HG03575 (cell line): ENCODE data around the gene LASP1.

ENCODE experiments used
- ATAC-seq: cut with Tn5 transposase; IDR thresholded peaks from one replicate; pipeline ENCODE4 v1.9.1; 2021; ENCODE audit not compliant: unreplicated experiment, insufficient number of reproducible peaks, low FRiP score; ENCODE audit errors: extremely low read depth

Gene LASP1

DNA sequence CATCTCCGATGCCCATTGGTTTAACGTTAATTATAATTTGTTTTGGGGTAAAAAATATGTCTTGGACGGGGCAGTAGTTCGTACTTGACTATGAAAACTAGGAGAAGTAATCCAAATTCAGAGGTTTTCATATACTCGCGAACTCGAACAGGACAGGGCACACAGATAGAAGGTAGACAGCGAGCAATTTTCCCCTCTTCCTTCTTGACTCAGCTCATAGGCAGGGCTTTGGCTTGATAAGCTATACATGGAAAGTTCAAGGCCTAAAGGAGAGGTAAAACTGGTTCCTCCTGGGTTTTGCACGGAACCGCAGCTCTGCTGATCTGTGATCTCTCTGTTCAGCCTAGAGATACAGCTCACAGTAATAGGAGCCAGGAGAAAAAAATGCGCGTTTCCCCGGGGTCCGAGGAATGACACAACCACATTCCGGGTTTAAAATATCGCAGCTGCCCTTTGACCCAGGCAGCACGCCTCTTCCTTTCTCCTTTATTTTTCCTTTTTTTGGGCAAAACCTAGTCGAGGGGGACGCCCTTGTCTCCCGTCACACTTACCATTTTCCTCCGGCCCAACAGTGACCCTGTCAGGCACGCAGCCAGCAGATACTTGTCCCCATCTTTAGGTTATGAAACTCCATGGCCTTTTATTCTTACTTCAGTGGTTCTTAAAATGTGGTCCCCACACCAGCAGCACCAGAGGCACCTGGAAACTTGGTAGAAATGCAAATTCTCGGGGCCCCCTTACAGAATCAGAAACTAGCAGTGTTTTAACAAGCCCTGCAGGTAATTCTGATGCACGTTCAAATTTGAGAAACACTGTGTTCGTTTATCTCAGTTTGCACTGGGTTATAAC is 1.7 kb upstream of the LASP1 start:
- ATAC-seq: no peak

DNA sequence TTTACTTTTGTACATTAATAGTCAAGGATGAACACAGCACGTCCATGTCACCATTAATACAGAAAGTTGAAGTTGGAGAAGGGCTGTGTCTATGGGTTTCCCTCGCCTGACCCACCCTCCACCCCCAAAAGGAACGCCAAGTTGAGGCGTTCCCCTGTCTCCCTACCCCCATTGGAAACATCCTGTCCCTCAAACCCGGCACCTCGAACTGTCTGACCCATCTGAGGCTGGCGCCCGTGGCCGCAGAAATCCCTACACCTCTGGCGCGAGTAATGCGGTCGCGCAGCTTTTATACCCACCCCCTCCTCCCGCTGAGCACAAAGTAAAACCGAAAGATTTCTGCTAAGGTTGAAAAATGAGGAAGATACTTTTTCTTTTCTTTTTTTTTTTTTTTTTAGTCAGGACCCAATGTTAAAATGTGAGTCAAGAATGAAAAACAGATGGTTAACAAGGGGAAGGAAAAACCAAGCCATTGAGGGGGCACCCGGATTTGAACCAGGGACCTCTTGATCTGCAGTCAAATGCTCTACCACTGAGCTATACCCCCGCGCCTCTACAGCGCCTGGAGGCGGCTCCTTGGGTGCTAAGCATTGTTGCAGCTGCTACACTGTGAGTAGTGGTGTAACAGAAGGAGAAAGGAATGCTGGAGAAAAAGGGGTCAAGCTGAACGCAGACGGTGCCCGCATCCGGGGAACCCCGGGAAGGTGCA is 887 bp upstream of the LASP1 start:
- no peak for ATAC-seq

DNA sequence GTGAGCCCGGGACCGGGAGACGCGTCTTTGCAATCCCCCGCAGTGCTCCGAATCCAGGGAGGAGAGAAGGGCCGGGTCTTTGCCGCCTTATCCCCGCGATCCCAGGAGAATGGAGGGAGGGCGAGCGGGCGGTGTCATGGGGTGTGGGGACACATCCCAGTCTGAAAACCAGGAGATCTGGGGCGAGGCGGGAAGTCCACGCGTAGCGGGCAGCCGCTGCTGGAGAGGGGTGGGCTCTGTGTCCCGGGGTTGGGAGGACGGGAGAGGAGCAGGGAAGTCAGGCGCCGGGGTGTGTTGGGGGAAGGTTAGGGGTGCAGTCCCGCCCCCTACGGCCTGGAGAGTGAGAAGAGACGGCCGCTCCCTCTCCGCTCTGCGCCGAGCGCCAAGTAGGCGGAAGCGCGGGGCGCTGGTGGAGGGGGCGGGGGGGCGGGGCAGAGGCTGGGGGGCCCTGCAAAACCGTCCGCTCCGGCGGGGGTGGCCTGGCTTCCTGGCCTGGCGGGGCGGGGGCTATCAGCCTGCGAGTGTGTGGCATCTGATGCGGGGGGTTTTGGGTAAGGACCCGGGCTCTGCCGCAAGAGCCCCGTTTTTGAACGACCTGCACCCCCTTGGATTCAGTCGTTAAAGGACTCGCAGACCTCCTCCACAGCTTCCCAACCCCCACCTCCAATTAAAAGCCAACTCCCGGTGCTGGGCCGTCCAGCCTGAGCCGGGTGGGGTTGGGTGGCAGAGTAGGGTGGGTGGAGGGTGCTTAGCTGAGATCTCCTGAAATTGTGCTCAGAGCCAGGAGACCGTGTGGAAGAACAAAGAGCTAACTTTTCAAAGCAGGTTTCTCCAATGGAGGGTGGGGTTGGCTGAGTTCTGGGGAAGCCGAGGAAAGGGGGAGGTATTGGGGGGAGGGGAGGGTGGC is 654 bp downstream of the LASP1 start:
- ATAC-seq: no peak

DNA sequence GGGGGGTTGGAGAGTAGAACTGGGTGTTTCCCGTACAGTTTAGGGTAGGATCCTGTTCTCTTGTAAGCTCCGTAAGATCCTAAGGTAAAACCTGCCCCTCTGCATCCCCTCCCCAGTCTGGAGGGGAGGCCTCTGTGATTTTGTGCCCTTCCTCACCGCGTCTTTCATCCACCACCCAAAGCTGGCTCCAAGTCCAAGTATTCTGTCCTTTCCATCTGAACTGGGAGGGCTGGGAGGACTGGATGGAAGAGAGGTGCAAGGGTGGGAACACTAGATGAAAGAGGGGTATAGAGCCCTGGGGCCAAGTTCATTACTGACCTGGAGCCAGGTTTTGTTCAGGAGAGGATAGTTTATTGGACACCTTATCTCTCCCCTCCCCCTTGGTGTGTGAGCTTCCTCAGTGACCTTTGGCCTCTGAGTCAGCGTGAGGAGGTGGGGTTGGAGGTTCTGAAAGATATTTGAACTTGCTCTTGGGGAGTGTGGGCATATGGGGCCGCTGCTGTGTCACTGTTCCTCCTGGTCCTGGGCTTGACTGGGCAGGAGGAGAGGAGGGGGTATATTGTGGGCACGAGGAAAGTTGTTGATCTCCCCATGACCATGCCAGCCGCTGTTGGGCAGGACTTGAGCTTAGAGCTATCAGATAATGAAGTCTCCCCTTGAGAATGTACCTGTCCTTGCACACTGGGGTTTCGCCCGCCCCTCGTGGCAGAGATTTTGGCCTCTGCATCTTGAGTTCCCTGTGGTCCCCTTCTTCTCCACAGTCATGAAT is 1.6 kb downstream of the LASP1 start:
- no peak for ATAC-seq

DNA sequence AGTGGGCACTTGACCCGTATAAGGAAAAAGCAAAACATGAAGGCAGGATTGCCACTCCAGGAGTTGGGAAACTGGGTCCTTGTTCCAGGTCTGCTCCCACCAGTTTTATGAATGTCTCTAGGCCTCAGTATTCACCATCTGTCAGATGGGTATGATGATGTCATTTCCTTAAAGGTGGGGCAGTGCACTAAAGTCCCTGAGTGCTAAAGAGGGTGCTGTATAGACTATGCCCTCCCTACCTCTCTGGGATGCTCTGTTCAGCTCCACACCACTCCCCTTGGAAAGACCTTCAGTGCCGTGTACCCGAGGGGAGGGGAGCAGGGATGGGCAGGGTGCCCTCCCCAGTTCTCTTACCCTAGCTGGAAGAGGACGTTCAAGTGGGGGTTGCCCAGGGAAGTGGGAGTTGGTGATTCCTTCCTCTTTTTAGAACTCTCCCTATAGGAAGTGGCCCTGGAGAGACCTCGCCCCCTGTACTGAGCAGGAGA is 2.2 kb downstream of the LASP1 start:
- no peak for ATAC-seq

DNA sequence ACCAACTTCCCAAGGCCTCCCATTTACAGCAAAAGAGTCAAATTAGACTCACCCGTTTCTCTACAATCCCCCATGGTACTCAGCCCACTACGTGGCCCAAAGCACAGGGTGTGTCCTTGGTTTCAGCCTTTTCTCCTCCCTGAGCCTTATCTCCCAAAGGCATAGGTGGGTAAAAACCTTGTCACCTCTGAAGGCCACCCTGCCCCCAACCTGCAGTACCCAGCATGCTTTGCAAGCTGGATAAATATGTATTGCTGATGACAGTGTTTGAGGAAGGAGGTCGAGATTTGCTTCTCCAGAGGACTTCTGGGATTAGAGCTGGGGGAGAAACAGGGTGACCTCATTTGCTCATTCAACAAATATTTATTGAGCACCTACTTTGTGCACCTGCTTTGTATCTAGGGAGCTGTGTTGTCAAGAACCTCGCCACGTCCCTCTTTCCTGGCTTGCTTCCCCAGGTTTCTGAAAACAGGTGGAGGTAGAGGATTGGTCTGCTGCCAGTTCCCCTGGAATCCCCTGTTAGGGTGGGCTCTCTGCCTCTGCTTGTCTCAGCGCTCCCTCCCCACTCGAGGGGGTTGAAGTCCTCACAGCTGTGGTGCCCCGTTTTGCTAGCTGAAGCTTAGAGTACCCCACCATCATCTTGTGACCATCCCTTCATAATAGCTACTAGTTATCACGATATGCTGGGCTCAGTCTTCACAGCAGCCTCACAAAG is 3.0 kb downstream of the LASP1 start:
- ATAC-seq: no peak

DNA sequence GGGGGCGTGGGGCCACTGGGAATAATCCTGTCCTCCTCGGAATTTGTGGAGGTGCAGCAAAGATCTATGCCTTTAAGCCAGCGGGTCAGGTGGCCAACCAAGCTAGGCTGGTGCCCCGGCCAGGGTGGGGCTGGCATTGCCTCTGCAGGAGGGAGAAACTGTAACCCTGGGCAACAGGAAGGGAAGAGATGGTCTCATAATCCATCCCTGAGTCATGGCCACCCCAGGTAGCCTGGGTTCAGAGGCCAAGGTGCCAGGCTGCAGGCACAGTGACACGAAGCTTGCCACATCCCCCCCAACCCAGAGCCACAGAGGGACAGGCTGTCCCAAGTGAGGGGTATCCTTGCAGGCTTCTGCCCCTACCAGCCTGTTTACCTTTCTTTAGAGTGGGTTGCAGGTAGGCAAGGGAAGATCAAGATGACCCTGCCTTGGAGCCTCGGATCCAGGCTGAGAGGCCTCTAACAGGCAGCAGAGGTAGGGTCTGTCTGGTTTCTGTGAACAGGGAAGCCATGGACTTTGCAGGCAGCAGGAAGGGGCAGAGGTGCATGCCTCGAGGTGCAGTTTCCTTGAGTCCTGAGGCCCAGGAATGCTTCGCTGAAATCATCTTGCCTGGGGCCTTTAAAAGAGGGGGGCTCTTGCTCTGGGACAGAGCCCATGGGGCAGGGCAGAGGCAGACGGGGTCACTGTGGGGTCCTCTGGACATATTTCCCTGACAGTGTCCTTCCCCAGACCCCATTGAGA is 4.0 kb downstream of the LASP1 start:
- no peak for ATAC-seq

DNA sequence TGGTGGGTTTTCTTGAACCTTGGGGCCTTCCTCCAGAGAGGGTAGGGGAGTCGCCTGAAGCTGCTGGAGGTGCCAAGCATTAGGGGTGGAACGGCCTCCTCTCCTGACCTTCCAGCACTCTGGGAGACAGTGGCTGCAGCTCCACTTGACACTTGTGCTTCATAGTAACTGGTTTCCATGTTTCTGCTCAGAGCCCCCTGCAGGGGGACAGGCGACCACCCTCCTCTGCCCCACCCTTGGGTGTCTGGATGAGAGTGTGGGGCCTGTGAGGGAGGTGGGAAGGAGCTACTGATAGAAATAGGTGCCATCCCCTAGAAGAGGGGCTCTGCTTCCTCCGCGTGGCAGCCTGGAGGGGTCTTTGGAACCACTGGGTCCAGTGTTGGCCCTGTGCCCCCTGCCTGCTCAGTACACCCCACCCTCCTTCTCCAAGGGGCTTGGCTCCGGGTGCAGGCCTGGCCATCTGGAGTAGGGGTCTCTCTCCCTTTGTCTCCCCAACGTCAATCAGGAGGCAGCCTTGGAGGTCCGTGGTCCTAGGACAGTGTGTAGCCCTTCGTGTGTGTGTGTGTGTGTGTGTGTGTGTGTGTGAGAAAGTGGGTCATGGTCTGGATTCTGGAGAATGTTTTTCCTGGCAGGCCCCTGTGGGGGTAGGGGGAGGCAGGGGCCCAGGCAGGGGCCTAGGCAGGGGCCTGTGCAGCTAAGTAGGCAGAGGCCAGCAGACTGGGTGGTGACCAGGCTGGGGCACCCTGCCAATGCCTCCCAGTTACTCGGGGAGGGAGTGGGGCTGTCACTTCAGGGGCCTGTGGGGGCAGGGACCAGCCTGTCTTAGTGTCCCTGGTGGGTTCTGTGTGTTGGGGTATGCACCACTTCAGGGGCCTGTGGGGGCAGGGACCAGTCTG is 4.9 kb downstream of the LASP1 start:
- no peak for ATAC-seq

DNA sequence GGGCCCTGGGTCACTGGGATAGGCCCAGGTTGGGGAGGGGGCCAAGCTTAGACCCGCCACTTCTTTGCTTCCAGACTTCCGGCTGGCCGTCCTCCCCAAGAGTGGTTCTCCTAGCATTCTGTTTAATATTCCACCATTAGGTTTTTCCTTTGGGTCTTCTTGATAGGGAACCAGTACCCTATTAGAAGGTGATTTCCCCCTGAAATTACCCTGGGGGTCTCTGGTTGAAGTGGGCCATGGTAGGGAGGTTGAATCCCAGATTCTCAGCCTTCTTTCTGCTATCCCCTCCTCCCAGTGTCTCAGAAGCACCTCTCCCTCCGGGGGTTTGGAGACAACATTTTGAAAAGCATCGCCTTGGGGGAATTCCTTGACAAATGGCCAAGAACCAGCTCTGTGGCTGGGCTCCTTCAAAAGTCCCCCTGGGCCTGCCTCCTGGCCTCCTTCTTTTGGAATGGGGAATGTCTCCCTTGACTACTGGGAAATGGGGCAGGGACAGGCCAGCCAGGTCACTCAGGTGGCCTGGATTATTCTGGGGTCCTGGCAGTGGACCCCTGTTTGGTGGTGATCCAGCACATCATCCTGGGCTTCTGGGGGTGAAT is 5.7 kb downstream of the LASP1 start:
- ATAC-seq: no peak

DNA sequence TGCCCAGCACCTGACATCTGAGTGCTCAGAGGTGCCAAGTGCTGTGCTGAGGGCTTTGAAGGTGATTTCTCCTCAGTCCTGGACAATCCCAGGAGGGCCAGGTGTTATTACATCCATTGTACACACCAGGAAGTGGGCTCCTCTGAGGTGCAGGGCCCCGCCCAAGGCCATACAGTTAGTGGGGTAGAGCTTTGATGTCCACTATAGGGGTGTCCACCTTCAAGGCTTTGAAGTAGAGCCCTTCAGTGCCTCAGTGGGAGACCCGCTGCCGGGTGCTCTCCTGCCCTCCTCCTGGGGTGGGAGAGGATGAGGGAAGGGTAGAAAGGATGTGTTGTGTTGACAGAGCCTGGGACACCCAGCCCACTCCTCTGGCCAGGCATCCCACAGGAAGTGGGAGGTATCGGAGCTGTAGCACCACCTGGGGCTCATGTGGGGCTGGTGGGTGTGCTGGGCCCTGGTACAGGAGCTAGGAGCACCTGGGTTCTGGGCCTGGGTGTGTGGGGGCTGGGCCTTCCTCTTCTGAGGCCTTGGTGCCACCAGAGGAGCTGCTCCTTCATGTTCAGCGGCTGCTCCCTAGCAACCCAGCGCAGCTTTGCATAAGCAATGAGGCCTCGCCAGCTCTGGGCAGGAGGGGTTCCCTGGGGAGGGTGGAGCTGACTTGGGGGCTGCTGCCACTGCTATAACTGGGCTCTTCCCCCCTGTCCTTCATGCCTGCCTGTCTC is 7.4 kb downstream of the LASP1 start:
- ATAC-seq: no peak

DNA sequence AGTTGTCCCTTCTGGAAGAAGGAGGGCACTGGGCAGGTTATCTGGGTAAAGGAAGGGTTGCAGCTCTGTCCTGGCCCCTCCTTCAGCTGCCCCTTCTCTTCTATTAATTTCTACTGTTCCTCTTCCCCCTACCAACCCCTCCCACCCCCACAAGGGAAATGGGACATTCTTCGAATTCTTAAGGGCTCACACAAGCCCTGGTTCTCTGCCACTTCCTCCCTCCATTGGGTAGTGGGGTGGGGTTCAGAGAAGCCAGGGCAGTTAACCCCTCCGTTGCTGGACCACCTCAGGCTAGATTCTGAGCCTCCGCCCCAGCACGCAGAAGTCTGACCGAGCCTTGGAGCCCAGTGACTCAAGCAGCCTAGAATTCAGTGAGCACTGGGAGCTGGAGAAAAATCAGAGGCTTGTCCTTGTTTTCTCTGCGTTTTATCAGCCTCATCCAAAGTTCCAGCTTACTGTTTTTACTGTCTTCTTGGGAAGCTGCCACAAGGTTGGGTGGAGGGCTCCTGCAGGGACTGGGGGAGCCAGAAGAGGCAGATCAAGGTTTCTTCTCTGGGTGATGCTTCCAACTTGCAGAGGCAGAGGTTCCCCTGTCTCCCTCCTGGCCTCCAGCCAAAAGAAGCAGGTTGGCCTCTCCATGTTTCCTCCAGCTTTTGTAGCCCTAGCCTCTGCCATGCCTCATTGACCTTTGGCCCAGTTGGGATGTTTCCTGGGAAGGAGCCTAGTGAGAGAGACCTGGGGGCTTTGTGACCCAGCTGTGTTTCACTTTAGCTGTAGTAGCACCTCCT is 10.2 kb downstream of the LASP1 start:
- ATAC-seq: no peak

DNA sequence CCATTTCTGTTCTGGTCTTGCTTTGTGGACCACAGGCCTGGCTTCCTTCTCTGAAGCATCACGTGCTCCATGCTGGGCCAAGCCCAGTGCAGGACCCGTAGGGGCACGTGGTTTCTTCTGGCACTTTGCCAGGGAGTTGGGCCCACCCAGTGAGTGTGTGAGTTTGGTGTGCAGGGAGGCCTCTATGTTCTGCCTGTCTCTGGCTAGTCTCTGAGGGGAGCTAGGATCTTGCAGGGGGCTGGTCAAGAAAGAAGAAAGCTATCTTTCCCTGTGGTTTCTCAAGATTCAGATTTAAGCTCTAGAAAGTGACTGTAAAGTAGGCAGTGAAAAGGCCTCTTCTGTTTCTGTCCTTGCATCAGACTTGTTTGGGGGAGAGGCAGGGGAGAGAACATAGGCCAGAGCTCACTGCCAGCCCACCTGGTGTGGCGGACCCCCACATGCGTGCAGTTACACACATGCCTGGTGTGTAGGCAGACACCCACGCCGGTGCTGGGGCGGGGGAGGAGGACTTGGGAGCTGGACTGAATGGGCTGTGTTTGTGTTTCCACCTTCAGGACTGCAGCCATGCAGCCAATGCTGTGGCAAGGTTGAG is 11.8 kb downstream of the LASP1 start:
- no peak for ATAC-seq

DNA sequence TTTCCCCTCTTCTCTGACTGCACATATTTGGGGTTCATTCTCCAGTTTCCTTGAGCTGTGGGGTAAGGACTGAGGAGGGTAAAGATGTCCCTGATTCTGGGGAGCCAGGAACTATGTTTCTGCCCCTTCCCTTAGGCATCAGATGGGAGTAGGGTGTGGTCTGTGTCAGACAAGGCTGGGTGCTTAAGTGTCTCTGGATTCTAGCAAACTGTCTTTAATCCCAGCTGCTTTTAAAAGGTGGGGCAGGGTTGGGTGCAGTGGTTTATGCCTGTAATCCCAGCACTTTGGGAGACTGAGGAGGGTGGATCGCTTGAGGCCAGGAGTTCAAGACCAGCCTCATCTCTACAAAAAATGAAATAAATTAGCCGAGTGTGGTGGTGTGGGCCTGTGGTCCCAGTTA is 13.0 kb downstream of the LASP1 start:
- ATAC-seq: no peak
